Astrocyte (in vitro differentiated cells and primary cell): ENCODE results near the gene PLCG2.
"Not testable (repeated sequence)": the region's sequence is repeated elsewhere in the genome, so short reads cannot be mapped to it uniquely, and the experiment has no call there.

Experiments used
- CTCF ChIP-seq: IDR thresholded peaks from 2 replicates; pipeline ENCODE4 v1.5.1; 2011; ENCODE audit warnings: low read depth, mild to moderate bottlenecking, inconsistent platforms, low read length, moderate library complexity; ENCODE audit not compliant: insufficient read depth
- EZH2 ChIP-seq: IDR thresholded peaks from 2 replicates; pipeline ENCODE4 v1.6.1; 2012; ENCODE audit warnings: mild to moderate bottlenecking, low read length, inconsistent platforms; ENCODE audit not compliant: insufficient read depth

- TF ChIP-seq CTCF, EZH2: not testable (repeated sequence)
Measured at GRCh38 chr16:81877490-81877889, 98.4 kb downstream of the PLCG2 start.
